Activated CD4-positive, alpha-beta T cell treated with anti-CD3 and anti-CD28 coated beads, Interleukin-10, Interleukin-2, amounts not matched to agents 100 ng/mL and 50 ng/mL, durations not matched to agents 16 hours and 8 hours (primary cell): ENCODE results near the gene PPM1F.

Experiments
- DNase-seq: peaks from one replicate; pipeline ENCODE4 v3.0.0-alpha.2; 2020

Gene PPM1F

GRCh38 chr22:21960200-21961126, 7.8 kb upstream of the PPM1F start:
- DNase-seq = no peak

GRCh38 chr22:21959274-21960074, 6.8 kb upstream of the PPM1F start:
- no peak for DNase-seq

GRCh38 chr22:21958360-21959273, 6.0 kb upstream of the PPM1F start:
- no peak for DNase-seq

- peak; percentile 24 for DNase-seq
Measured at GRCh38 chr22:21951931-21952465, 650 bp downstream of the PPM1F start.

GRCh38 chr22:21951062-21951461, 1.6 kb downstream of the PPM1F start:
- no peak for DNase-seq

GRCh38 chr22:21949948-21950347, 2.7 kb downstream of the PPM1F start:
- DNase-seq = no peak

- no peak for DNase-seq
Measured at GRCh38 chr22:21949569-21949918, 3.1 kb downstream of the PPM1F start.

- DNase-seq = no peak
Measured at GRCh38 chr22:21948824-21949568, 3.7 kb downstream of the PPM1F start.

GRCh38 chr22:21948390-21948789, 4.3 kb downstream of the PPM1F start:
- DNase-seq = no peak

- DNase-seq = no peak
Measured at GRCh38 chr22:21947040-21948014, 5.3 kb downstream of the PPM1F start.

GRCh38 chr22:21946262-21946925, 6.3 kb downstream of the PPM1F start:
- DNase-seq = no peak

- DNase-seq = no peak
Measured at GRCh38 chr22:21945453-21946261, 7.0 kb downstream of the PPM1F start.

- no peak for DNase-seq
Measured at GRCh38 chr22:21944871-21945270, 7.8 kb downstream of the PPM1F start.

- no peak for DNase-seq
Measured at GRCh38 chr22:21943571-21944448, 8.8 kb downstream of the PPM1F start.

- peak; percentile 55 for DNase-seq
Measured at GRCh38 chr22:21942407-21943343, 10.0 kb downstream of the PPM1F start.

GRCh38 chr22:21941921-21942320, 10.7 kb downstream of the PPM1F start:
- no peak for DNase-seq

GRCh38 chr22:21940521-21940920, 12.1 kb downstream of the PPM1F start:
- DNase-seq = no peak
